Measurements from ENCODE around the gene ACACB. TPM values are rescaled to one million over a fixed set of nuclear protein-coding genes. Genes with fewer than 3 reads are reported as not detected.

ACACB gene
- total RNA-seq, 2 donors from 2014 or later = 6.8 to 12.7 TPM

GRCh38 chr12:109269428-109269827, 153.0 kb downstream of the ACACB start:
- no peaks in the 10 kb centered on the region for H3K27me3 ChIP-seq (ENCODE audit: control insufficient read depth, insufficient read depth, low read length, poor library complexity, severe bottlenecking)
- H3K9ac ChIP-seq (ENCODE audit: extremely low read depth, low read length, poor library complexity, severe bottlenecking) = no peak overlapping the region
- Mint-ChIP-seq H3K9me3 (peaks cover 4% of the 10 kb centered on the region), H3K27ac (no peak overlapping the region), H3K4me3 (no peak overlapping the region), H3K4me1 (peaks cover 2% of the 10 kb centered on the region), H3K36me3 (ENCODE audit: low read depth) (no peaks in the 10 kb centered on the region), H3K27me3 (ENCODE audit: insufficient read depth) (peaks cover 12% of the 10 kb centered on the region)
- H3K4me3 ChIP-seq (ENCODE audit: low read length) = no peak overlapping the region
- H3K9me3 ChIP-seq (ENCODE audit: control insufficient read depth, low read length) = no peaks in the 10 kb centered on the region
- no peak for TF ChIP-seq CTCF (conservative IDR thresholded peaks at IDR 0.05)
- no peaks in the 10 kb centered on the region for H3K4me1 ChIP-seq (ENCODE audit: control insufficient read depth, insufficient read depth, low read length)
- no peak for DNase-seq
- no peak overlapping the region for H3K27ac ChIP-seq (ENCODE audit: low read depth, low read length)
- H3K36me3 ChIP-seq (ENCODE audit: control insufficient read depth, insufficient read depth, low read length) = no peaks in the 10 kb centered on the region
- WGBS, 2 experiments (ENCODE audit: insufficient coverage in 1 of 2, insufficient read length in 1 of 2) = 91 to 100% methylated on average over 3 of the region's 3 CpGs

- TF ChIP-seq CTCF (conservative IDR thresholded peaks at IDR 0.05) = no peak
- Mint-ChIP-seq H3K4me3 (no peak overlapping the region), H3K9me3 (peaks cover 4% of the 10 kb centered on the region), H3K36me3 (ENCODE audit: low read depth) (no peaks in the 10 kb centered on the region), H3K27me3 (ENCODE audit: insufficient read depth) (peaks cover 12% of the 10 kb centered on the region), H3K27ac (no peak overlapping the region), H3K4me1 (no peaks in the 10 kb centered on the region)
- 0% methylated on average over 1 of the region's 1 CpG for WGBS, 2 experiments (ENCODE audit: insufficient coverage in 1 of 2, insufficient read length in 1 of 2)
- no peaks in the 10 kb centered on the region for H3K36me3 ChIP-seq (ENCODE audit: control insufficient read depth, insufficient read depth, low read length)
- H3K27me3 ChIP-seq (ENCODE audit: control insufficient read depth, insufficient read depth, low read length, poor library complexity, severe bottlenecking) = no peaks in the 10 kb centered on the region
- no peak overlapping the region for H3K9ac ChIP-seq (ENCODE audit: extremely low read depth, low read length, poor library complexity, severe bottlenecking)
- no peaks in the 10 kb centered on the region for H3K9me3 ChIP-seq (ENCODE audit: control insufficient read depth, low read length)
- H3K27ac ChIP-seq (ENCODE audit: low read depth, low read length) = no peak overlapping the region
- H3K4me1 ChIP-seq (ENCODE audit: control insufficient read depth, insufficient read depth, low read length) = no peaks in the 10 kb centered on the region
- no peak overlapping the region for H3K4me3 ChIP-seq (ENCODE audit: low read length)
- no peak for DNase-seq
These were observed 154.1 kb downstream of the ACACB start for GRCh38 chr12:109270494-109270893.

GRCh38 chr12:109271418-109271817, 155.0 kb downstream of the ACACB start:
- Histone ChIP-seq H3K27me3 (ENCODE audit: control insufficient read depth, insufficient read depth, low read length, poor library complexity, severe bottlenecking) (no peaks in the 10 kb centered on the region), H3K36me3 (ENCODE audit: control insufficient read depth, insufficient read depth, low read length) (no peaks in the 10 kb centered on the region), H3K4me1 (ENCODE audit: control insufficient read depth, insufficient read depth, low read length) (no peaks in the 10 kb centered on the region), H3K9me3 (ENCODE audit: control insufficient read depth, low read length) (no peaks in the 10 kb centered on the region), H3K4me3 (ENCODE audit: low read length) (no peak overlapping the region), H3K9ac (ENCODE audit: extremely low read depth, low read length, poor library complexity, severe bottlenecking) (no peak overlapping the region), H3K27ac (ENCODE audit: low read depth, low read length) (no peak overlapping the region)
- Mint-ChIP-seq H3K36me3 (ENCODE audit: low read depth) (no peaks in the 10 kb centered on the region), H3K27me3 (ENCODE audit: insufficient read depth) (peaks cover 12% of the 10 kb centered on the region), H3K27ac (no peak overlapping the region), H3K4me3 (no peak overlapping the region), H3K9me3 (peaks cover 4% of the 10 kb centered on the region), H3K4me1 (no peaks in the 10 kb centered on the region)
- 84 to 90% methylated on average over 3 of the region's 3 CpGs for WGBS, 2 experiments (ENCODE audit: insufficient coverage in 1 of 2, insufficient read length in 1 of 2)
- no peak for DNase-seq
- TF ChIP-seq CTCF (conservative IDR thresholded peaks at IDR 0.05) = no peak
